Nucleus accumbens (tissue), 56 donors: ENCODE measurements around the gene BHLHE40.
A peak's percentile ranks its signal among the peaks of the same experiment; 100 is the strongest.

Source experiments
- DNase-seq, 56 donors: peaks; one replicate each; lab custom pipeline; 2025; lab: John Stamatoyannopoulos, UW

BHLHE40 gene

GRCh38 chr3:5015056-5015455, 35.8 kb downstream of the BHLHE40 start:
- no peak for DNase-seq

DNA sequence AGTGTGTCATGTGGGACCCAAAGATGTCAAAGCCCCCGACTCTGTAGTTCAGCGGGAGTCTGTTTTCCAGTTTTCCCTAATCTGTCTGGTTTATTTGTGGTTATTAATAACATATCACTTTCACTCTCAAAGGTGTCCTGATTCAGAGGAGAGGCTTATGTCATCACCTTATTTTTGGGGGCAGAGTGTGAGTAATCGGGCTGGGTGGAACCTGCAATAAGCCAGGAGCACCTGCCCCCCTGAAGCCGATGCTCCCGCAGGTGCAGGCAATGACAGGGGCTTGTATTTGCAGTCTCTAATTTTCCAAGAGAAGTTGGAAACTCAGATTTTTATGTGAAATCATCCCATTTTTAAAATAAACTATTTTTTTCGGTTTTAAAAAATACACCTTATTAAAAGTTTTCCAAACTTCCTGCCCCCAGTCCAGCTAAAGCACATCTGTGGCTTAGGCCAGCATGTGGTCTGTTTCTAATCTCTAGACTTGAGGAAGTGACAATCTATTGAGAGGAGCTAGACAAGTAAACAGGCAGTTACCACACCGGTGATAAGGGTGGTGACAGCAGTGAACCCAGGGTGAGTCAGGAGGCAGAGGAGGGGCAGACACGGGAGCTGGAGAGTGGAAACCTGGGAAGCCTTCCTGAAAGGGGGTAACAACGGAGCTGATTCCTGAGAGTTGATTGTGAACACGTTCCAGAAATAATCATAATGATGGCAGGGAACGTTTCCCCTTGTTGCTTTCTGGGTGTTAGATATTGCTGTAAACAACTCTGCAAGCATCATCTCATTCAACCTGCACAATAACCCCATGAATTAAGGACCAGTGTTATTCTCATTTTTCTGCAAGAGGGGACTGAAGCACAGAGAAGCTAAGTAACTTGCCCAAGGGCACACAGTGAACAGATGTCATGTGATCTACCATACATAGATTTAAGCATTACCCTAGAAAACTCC, 37.2 kb downstream of the BHLHE40 start:
- DNase-seq = no peak

DNA sequence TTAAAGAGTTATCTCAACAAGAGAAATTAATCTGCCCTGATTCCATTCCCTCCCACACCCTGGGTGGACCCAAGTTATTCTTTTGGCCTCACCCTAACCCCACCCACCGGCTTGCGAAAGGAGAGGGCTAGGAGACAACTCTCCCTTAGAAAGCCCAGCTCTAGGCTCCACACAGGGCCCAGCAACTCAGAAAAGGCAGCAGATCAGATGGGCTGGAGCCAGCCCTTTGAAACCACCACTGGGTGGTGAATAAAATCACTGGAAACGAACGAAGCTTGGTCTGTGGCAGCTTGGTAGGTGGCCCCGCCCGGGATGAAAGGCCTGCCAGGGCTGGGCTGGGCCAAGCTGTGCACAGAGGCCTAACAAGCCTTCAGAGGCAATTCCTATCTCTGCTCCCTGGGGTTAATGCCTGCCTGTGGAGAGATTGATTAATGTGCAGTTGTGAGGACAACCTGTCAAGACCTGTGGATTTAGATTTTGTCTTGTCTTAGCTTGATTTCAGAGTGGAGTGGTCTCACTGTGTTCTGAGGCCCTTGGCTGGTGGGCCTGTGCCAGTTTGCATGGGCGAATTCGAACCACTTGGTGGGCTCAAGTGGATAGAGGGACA, 38.8 kb downstream of the BHLHE40 start:
- peak in 3 of 56 donors; percentile 4 to 29 (median 24) for DNase-seq

DNA sequence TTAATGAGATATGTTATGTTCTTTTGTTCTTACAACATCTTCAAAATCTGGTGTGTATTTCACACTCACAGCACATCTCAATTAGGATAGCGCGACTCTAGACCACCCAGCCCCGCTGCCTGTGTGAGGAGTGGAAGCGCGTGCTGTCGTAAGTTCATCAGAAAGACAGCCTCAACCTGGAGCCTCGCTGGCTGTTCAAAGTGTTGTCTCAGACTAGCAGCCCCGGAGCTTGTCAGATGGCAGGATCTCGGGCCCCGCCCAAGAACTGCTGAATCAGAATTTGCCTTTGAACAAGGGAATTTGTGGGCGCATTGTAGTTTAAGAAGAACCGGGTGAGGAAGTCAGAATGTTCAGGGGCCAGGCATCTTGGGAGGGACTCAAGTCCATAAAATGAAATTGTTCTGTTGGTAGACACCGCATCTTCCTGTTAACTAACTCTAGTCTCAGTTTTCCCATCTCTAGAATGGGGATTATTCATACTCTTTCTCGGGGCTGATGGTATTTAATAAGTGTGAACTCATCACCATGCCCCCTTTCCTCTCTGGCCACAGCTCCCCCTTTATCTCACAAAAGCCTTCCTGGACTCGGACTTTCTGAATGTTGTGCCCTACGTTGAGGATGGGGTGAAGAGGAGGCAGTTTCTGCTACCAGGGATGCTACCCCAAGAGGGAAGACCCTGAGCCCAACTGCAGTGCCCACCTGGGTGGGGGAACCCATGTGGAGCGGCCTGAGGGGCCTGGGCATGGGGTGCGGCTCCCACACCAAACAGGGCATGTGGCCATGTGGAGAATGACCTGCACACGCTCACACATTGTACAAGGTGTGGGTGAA, 40.4 kb downstream of the BHLHE40 start:
- peak in 30 of 56 donors; percentile 3 to 76 (median 26) for DNase-seq

DNA sequence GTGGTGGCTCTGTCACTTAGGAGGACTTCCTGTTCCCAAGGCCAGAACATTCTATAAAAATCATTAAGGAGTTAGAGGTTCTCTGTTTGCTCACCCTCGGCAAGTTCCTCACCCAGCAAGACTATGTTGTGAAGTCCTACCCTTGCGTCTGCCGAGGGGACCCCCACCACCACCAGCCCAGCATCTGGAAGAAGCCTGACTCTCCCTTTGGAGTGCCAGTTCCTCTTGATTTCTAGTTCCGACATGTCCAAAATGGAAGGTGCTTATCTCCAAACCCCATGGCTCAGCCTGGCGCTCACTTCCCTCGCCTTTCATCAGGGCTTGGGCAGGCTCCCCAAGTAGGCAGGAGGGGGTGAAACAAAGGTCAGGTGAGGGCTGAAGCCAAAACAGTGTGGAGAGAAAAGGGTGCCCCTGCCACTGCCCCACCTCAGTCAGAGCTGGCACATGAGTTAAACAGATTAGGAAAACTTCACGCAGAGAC, 41.0 kb downstream of the BHLHE40 start:
- DNase-seq = no peak

DNA sequence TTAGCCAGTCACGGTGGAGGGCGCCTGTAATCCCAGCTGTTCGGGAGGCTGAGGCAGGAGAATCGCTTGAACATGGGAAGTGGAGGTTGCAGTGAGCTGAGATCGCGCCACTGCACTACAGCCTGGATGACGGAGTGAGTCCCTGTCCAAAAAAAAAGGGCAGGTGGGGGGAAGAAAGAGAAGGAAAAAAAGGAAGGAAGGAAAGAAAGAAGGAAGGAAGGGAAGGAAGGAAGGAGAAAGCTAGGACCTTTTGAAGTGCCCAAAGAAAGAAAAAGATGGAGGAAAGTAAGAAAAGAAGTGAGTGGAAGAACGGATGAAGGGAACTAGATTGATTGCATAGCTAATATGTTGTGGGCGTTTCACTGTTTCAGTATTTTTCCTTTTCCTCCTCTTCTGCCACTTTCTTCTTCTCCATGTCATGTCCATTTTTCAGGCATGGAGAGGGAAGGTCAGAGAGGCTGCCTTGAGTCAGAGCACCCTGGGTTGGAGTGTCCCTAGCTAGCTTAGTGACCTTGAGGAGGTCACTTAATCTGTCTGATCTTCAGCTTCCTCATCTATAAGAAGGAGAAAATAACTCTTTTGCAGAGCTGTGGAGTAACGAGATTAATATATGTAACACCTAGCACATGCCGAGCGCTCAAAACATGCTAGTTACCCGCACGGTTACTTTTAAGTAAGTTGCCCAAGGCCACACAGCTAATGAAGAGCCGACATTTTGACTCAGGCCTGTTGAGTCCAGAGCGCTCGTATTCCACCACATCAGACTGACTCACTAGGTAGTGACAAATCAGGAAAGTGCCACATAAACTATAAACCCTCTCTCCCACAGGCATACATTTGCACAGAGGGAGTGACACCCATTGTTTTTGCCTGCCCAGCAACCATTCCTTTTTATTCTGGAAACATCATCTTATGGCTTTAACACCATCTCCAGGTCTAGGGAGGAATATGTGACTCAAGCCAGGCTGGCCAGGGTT, 42.2 kb downstream of the BHLHE40 start:
- DNase-seq = no peak

GRCh38 chr3:5022187-5022965, 43.1 kb downstream of the BHLHE40 start:
- DNase-seq = no peak

DNA sequence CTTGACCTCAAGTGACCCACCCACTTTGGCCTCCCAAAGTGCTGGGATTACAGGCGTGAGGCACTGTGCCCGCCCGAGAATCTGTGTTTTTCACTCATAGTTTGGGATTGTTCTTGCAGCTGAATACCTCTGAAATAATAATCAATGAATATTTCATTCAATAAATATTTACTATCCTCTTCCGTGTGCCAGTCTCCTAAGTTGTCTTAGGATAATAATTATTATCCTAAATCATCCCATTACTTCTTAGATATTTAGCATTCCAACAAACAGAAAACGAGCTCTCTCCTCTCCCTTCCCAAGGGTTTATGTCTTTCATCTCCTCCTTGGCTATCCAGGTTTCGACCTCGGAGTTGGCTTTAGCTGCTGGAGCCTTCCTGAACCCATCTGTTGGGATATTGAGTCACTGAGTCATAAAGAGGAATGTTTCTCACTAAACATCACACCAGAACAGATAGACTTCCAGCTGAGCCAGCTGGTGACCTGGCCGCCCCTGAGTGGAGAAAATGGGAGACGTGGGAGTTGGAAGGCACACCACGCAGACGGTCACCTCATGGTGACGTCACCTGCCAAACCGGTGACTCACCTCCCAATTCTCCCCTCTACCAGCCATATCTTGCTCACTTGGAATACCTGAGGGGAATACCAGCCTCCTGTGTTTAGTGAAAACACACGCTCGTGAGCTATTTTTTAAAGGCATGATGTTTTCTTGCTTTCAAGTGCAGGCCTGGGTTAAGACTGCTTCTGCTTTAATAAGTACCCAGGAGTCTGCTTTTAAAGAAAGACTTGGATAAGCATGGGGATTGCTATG, 43.9 kb downstream of the BHLHE40 start:
- DNase-seq = peak in 1 of 56 donors; percentile 29

DNA sequence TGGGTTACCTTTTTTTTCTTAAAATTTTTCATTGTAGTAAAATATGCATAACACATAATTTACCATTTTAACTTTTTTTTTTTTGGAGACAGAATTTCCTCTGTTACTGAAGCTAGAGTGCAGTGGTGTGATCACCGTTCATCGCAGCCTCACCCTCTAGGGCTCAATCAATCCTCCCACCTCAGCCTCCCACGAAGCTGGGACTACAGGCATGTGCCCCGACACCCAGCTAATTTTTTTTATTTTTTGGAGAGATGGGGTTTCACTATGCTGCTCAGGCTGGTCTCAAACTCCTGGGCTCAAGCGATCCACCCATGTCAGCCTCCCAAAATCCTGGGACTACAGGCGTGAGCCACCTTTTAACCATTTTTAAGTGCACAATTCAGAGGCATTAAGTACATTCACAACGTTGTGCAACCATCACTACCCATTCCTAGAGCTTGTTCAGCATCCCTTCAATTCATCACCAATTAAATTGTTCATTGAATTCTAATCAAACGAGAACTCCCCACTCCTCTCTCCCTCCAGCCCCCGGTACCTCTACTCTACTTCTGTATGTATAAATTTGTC, 44.6 kb downstream of the BHLHE40 start:
- DNase-seq = peak in 10 of 56 donors; percentile 4 to 49 (median 11)

- DNase-seq = peak in 2 of 56 donors; percentile 50 to 60
These were observed 46.8 kb downstream of the BHLHE40 start for GRCh38 chr3:5026046-5026362.

DNA sequence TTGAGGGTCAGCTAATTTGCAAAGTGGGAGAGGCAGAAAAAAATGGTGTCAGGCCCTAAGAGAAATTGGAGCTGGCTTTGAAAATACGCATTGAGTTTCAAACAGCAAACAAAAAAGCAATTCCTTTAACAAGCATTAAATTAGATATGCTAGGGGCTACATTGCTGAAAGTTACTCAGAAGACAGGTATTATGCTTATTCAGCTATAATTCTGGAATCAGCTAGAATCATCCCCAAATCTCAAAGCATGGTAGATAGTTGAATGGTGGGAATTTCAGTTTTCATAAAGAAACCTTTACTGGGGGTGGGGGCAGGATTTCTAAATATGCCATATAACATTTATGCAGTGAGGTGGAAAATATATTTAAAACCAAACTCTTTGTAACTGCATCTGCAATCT, 50.5 kb downstream of the BHLHE40 start:
- no peak for DNase-seq

GRCh38 chr3:5030152-5030551, 50.9 kb downstream of the BHLHE40 start:
- no peak for DNase-seq

DNA sequence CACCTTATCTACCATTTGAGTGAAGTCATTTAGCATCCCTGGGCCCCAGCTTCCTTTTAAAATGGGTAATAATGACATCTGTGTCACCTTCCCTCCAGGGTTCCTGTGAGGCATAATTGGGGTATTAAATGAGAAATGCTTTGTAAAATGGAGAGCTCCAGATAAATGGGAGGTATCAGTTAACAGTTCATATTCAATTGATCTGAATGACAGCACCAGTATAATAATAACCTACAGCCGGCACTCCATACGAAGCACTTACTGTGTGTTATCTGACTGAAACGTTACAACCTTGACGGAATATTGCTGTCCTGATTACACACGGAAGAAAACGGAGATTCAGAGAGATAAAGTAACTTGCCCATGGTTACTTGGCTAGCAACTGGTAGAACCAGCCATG, 53.6 kb downstream of the BHLHE40 start:
- no peak for DNase-seq
